Measurements from ENCODE around the gene PPM1H.
A peak's percentile ranks its signal among the peaks of the same experiment; 100 is the strongest.

Gene PPM1H

GRCh38 chr12:62748941-62749468, 185.9 kb downstream of the PPM1H start:
- H3K9ac ChIP-seq (ENCODE audit: insufficient read length) = no peak overlapping the region
- no peak overlapping the region for H3K27ac ChIP-seq
- TF ChIP-seq FOXP2 (optimal IDR thresholded peaks at IDR 0.05; ENCODE audit: control extremely low read depth, extremely low read length, insufficient read depth) (no peak), POLR2AphosphoS5 (IDR thresholded peaks at IDR 0.05; ENCODE audit: borderline replicate concordance, low read depth, low read length) (no peak), EZH2 (IDR thresholded peaks at IDR 0.05) (no peak)
- no peak for DNase-seq (ENCODE audit: low read depth, low spot score)
- H3K4me3 ChIP-seq = no peak overlapping the region
- no peaks in the 10 kb centered on the region for H3K36me3 ChIP-seq (ENCODE audit: insufficient read depth, low read length)
- no peaks in the 10 kb centered on the region for H3K9me3 ChIP-seq (ENCODE audit: low read depth, low read length)

- DNase-seq (ENCODE audit: low read depth, low spot score) = no peak
- Histone ChIP-seq H3K9me3 (ENCODE audit: low read depth, low read length) (no peaks in the 10 kb centered on the region), H3K27ac (no peak overlapping the region), H3K36me3 (ENCODE audit: insufficient read depth, low read length) (no peaks in the 10 kb centered on the region), H3K9ac (ENCODE audit: insufficient read length) (no peak overlapping the region), H3K4me3 (no peak overlapping the region)
- TF ChIP-seq EZH2 (IDR thresholded peaks at IDR 0.05) (no peak), POLR2AphosphoS5 (IDR thresholded peaks at IDR 0.05; ENCODE audit: borderline replicate concordance, low read depth, low read length) (no peak), FOXP2 (optimal IDR thresholded peaks at IDR 0.05; ENCODE audit: control extremely low read depth, extremely low read length, insufficient read depth) (no peak)
These were observed 190.4 kb downstream of the PPM1H start for GRCh38 chr12:62744551-62744950.

- H3K36me3 ChIP-seq (ENCODE audit: insufficient read depth, low read length) = no peaks in the 10 kb centered on the region
- no peaks in the 10 kb centered on the region for H3K9me3 ChIP-seq (ENCODE audit: low read depth, low read length)
- peak overlapping the region; percentile 23 for H3K4me3 ChIP-seq
- H3K27ac ChIP-seq = peak overlapping the region; percentile 46
- DNase-seq (ENCODE audit: low read depth, low spot score) = peak; percentile 6
- no peak overlapping the region for H3K9ac ChIP-seq (ENCODE audit: insufficient read length)
- TF ChIP-seq FOXP2 (optimal IDR thresholded peaks at IDR 0.05; ENCODE audit: control extremely low read depth, extremely low read length, insufficient read depth) (no peak), EZH2 (IDR thresholded peaks at IDR 0.05) (no peak), POLR2AphosphoS5 (IDR thresholded peaks at IDR 0.05; ENCODE audit: borderline replicate concordance, low read depth, low read length) (no peak)
These were observed 195.5 kb downstream of the PPM1H start for GRCh38 chr12:62739266-62740015.

GRCh38 chr12:62738616-62739015, 196.3 kb downstream of the PPM1H start:
- DNase-seq (ENCODE audit: low read depth, low spot score) = no peak
- no peak overlapping the region for H3K27ac ChIP-seq
- no peaks in the 10 kb centered on the region for H3K9me3 ChIP-seq (ENCODE audit: low read depth, low read length)
- no peaks in the 10 kb centered on the region for H3K36me3 ChIP-seq (ENCODE audit: insufficient read depth, low read length)
- H3K9ac ChIP-seq (ENCODE audit: insufficient read length) = no peak overlapping the region
- H3K4me3 ChIP-seq = no peak overlapping the region
- TF ChIP-seq POLR2AphosphoS5 (IDR thresholded peaks at IDR 0.05; ENCODE audit: borderline replicate concordance, low read depth, low read length) = no peak
- TF ChIP-seq EZH2 (IDR thresholded peaks at IDR 0.05) = no peak
- TF ChIP-seq FOXP2 (optimal IDR thresholded peaks at IDR 0.05; ENCODE audit: control extremely low read depth, extremely low read length, insufficient read depth) = no peak

GRCh38 chr12:62738105-62738504, 196.8 kb downstream of the PPM1H start:
- DNase-seq (ENCODE audit: low read depth, low spot score) = no peak
- no peak for TF ChIP-seq POLR2AphosphoS5 (IDR thresholded peaks at IDR 0.05; ENCODE audit: borderline replicate concordance, low read depth, low read length)
- no peak for TF ChIP-seq EZH2 (IDR thresholded peaks at IDR 0.05)
- no peak for TF ChIP-seq FOXP2 (optimal IDR thresholded peaks at IDR 0.05; ENCODE audit: control extremely low read depth, extremely low read length, insufficient read depth)
- Histone ChIP-seq H3K9me3 (ENCODE audit: low read depth, low read length) (no peaks in the 10 kb centered on the region), H3K36me3 (ENCODE audit: insufficient read depth, low read length) (no peaks in the 10 kb centered on the region), H3K27ac (no peak overlapping the region), H3K4me3 (no peak overlapping the region), H3K9ac (ENCODE audit: insufficient read length) (no peak overlapping the region)

- Histone ChIP-seq H3K36me3 (ENCODE audit: insufficient read depth, low read length) (no peaks in the 10 kb centered on the region), H3K9me3 (ENCODE audit: low read depth, low read length) (no peaks in the 10 kb centered on the region), H3K4me3 (no peak overlapping the region), H3K9ac (ENCODE audit: insufficient read length) (no peak overlapping the region), H3K27ac (no peak overlapping the region)
- TF ChIP-seq FOXP2 (optimal IDR thresholded peaks at IDR 0.05; ENCODE audit: control extremely low read depth, extremely low read length, insufficient read depth) (no peak), POLR2AphosphoS5 (IDR thresholded peaks at IDR 0.05; ENCODE audit: borderline replicate concordance, low read depth, low read length) (no peak), EZH2 (IDR thresholded peaks at IDR 0.05) (no peak)
- DNase-seq (ENCODE audit: low read depth, low spot score) = no peak
These were observed 197.3 kb downstream of the PPM1H start for GRCh38 chr12:62737615-62738014.

GRCh38 chr12:62737188-62737587, 197.8 kb downstream of the PPM1H start:
- no peak overlapping the region for H3K4me3 ChIP-seq
- H3K36me3 ChIP-seq (ENCODE audit: insufficient read depth, low read length) = no peaks in the 10 kb centered on the region
- no peak overlapping the region for H3K27ac ChIP-seq
- no peaks in the 10 kb centered on the region for H3K9me3 ChIP-seq (ENCODE audit: low read depth, low read length)
- H3K9ac ChIP-seq (ENCODE audit: insufficient read length) = no peak overlapping the region
- TF ChIP-seq POLR2AphosphoS5 (IDR thresholded peaks at IDR 0.05; ENCODE audit: borderline replicate concordance, low read depth, low read length) = no peak
- no peak for DNase-seq (ENCODE audit: low read depth, low spot score)

- Histone ChIP-seq H3K4me3 (no peak overlapping the region), H3K36me3 (ENCODE audit: insufficient read depth, low read length) (no peaks in the 10 kb centered on the region), H3K27ac (no peak overlapping the region), H3K9ac (ENCODE audit: insufficient read length) (no peak overlapping the region), H3K9me3 (ENCODE audit: low read depth, low read length) (no peaks in the 10 kb centered on the region)
- TF ChIP-seq FOXP2 (optimal IDR thresholded peaks at IDR 0.05; ENCODE audit: control extremely low read depth, extremely low read length, insufficient read depth) = no peak
- TF ChIP-seq POLR2AphosphoS5 (IDR thresholded peaks at IDR 0.05; ENCODE audit: borderline replicate concordance, low read depth, low read length) = no peak
- TF ChIP-seq EZH2 (IDR thresholded peaks at IDR 0.05) = no peak
- no peak for DNase-seq (ENCODE audit: low read depth, low spot score)
These were observed 198.4 kb downstream of the PPM1H start for GRCh38 chr12:62736596-62736995.

Data from SK-N-MC (cell line).